ENCODE results near the gene IDH3G.

DNA sequence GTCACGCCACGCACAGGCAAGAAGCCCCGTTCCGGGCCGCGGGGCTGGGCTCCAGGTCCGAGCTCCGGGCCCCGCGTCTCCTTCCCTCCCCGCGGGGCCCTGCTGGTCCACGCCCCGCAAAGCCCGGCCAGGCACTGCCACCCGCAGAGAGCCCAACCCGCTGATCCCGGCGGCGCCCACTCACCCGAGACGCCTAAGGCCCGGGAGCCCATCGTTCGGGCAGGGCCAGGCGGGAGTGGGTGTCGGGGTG lies 35.3 kb upstream of the IDH3G start:
- TF ChIP-seq CTCF (IDR thresholded peaks at IDR 0.05) (no peak), EZH2 (IDR thresholded peaks at IDR 0.05; ENCODE audit: borderline replicate concordance, insufficient read depth, low read depth, low read length, poor library complexity, severe bottlenecking) (no peak)
